ENCODE results near the gene TMEM30B. TPM values are rescaled to one million over a fixed set of nuclear protein-coding genes. Genes with fewer than 3 reads are reported as not detected.

Gene TMEM30B
- total RNA-seq, 1 donor from 2014 or later, result 0.20 TPM

- no peak for DNase-seq (ENCODE audit: low read depth in 2 of 2)
Measured at GRCh38 chr14:61238611-61239245, 42.4 kb downstream of the TMEM30B start.

DNA sequence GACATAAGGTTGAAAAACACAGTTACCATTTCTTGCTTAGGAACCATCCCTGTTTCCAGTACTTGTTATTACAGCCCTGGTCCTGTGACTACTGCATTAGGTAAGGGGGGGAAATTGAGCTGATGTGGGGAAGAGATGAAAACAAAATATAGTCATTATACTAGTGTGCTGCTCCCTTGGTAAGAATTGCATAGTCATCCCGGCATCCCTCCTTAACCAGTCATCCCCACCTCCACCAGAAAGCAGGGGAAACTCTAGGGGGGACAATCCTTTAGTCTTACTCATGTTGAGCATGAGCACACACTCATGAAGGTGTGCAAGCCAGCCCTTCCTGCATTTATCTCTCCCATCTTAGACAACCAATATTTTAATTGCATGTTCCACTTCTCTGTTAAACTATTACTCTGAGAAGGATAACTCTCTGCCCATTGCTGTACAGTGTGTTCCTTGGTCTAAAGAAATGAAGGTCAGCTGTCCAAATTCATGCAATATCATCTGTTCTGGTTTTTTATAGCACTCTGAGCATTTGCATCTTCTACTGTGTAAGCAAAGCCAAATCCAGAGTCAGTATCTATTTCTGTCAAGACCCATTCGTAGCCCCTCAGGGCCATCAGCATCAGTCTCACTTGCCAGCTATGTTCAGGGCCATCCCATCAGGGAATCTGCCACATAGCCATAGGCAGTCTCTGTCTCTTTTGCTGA is 46.8 kb downstream of the TMEM30B start:
- DNase-seq (ENCODE audit: low read depth in 2 of 2), result no peak

DNA sequence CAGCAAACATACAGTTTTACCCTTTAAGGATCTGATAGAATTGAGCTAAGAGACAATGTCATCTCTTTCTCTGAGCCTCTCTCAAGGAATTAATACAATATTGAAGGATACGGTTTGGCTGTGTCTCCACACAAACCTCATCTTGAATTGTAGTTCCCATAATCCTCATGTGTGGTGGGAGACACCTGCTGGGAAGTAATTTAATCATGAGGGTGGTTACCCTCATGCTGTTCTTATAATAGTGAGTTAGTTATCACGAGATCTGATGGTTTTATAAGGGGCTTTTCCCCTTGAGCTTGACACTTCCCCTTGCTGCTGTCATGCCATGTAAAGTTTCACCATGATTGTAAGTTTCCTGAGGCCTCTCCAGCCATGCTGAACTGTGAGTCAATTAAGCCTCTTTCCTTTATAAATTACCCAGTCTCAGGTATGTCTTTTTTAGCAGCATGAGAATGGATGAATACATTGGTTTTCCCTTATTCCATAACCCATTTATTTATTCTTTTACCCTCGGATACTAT is 47.6 kb downstream of the TMEM30B start:
- DNase-seq (ENCODE audit: low read depth in 2 of 2), result peak; percentile 24 to 26

- DNase-seq (ENCODE audit: low read depth in 2 of 2), result no peak
Measured at GRCh38 chr14:61231810-61232209, 49.3 kb downstream of the TMEM30B start.

- no peak for DNase-seq (ENCODE audit: low read depth in 2 of 2)
Measured at GRCh38 chr14:61229981-61230380, 51.2 kb downstream of the TMEM30B start.

- DNase-seq (ENCODE audit: low read depth in 2 of 2), result no peak
Measured at GRCh38 chr14:61229475-61229888, 51.7 kb downstream of the TMEM30B start.

DNA sequence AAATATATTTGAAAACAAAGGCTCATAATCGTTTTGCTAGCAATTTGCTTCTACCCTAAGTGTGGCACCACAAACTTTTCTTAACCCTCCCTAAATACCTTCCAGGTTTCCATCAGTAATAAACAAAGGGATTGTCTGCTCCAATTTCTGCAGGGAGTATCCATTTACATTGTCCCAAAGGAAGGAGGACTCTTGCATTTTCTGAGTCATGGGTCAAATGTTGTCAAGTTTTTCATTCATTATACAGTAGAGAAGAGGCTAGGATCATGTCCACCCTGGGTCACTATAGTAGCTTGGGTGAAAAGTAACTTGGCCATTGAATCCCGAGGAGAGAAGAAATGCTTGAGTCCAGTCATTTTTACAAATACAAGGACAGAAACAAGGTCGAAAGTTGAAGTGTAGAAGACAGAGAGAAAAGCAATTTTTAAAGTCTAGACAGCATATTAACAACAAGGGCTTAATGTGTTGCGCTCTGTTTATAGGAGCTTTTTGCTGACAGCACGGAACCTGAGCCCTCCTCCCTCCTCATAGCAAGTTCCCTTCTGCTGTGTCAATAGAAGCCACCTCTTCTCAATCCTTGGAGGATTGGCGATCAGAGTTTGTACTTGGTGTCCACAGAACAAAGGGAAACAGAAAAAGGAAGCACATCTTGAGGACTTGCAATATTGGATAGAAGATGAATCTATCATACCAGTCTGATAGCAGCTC is 53.1 kb downstream of the TMEM30B start:
- DNase-seq (ENCODE audit: low read depth in 2 of 2), result no peak

Other genes starting within 250 kb of the TMEM30B start
- gene PRKCH, start 40.2 kb upstream of the TMEM30B start, total RNA-seq, result 221 and 373 TPM in 2 replicates